Natural killer cell (primary cell): ENCODE results near the gene LDLRAD4. TPM values are rescaled to one million over a fixed set of nuclear protein-coding genes. Genes with fewer than 3 reads are reported as not detected.

Experiments
- ATAC-seq, 3 donors: fragments of 150-1000 bp in 2 of 3; fragments of 200-7000 bp in 1 of 3; cut with Tn5 transposase; 1 replicate in 1 of 3; 2 replicates in 2 of 3; pipeline ENCODE4 v1.10.0; 2021; ENCODE audit warnings: mild to moderate bottlenecking in 2 of 3, moderate library complexity in 2 of 3
- DNase-seq, 2 donors: peaks; one replicate each; pipeline versions ENCODE4 v3.0.0 to v3.0.0-alpha.2; 2013 to 2021; ENCODE audit warnings: mixed read lengths in 1 of 2
- H3K27ac ChIP-seq: one replicate; pipeline ENCODE4 v1.5.1; 2013; ENCODE audit warnings: mild to moderate bottlenecking, low read length
- H3K27me3 ChIP-seq: one replicate; pipeline ENCODE4 v1.6.1; 2013; ENCODE audit warnings: low read length; ENCODE audit not compliant: control insufficient read depth, insufficient read depth
- H3K36me3 ChIP-seq: one replicate; pipeline ENCODE4 v1.6.1; 2013; ENCODE audit warnings: low read length; ENCODE audit not compliant: control insufficient read depth, insufficient read depth
- H3K4me1 ChIP-seq: one replicate; pipeline ENCODE4 v1.6.1; 2013; ENCODE audit warnings: low read length; ENCODE audit not compliant: control insufficient read depth, insufficient read depth
- H3K4me3 ChIP-seq: one replicate; pipeline ENCODE4 v1.5.1; 2013; ENCODE audit warnings: low read length
- H3K9me3 ChIP-seq: one replicate; pipeline ENCODE4 v1.6.1; 2013; ENCODE audit warnings: low read length; ENCODE audit not compliant: control insufficient read depth, insufficient read depth
- H3K27ac Mint-ChIP-seq, 2 donors: one replicate each; pipeline ENCODE4 v1.8.0; 2022; ENCODE audit warnings: mild to moderate bottlenecking in 2 of 2, mixed read lengths in 2 of 2, moderate library complexity in 1 of 2
- H3K27me3 Mint-ChIP-seq, 2 donors: one replicate each; pipeline ENCODE4 v1.8.0; 2022; ENCODE audit warnings: low read depth in 2 of 2, mixed read lengths in 2 of 2
- H3K36me3 Mint-ChIP-seq: one replicate; pipeline ENCODE4 v1.8.0; 2022; ENCODE audit warnings: mixed read lengths
- H3K4me1 Mint-ChIP-seq, 2 donors: one replicate each; pipeline ENCODE4 v1.8.0; 2022; ENCODE audit warnings: mixed read lengths in 2 of 2
- H3K4me3 Mint-ChIP-seq: one replicate; pipeline ENCODE4 v1.8.0; 2022; ENCODE audit warnings: mild to moderate bottlenecking, moderate library complexity, mixed read lengths
- H3K9me3 Mint-ChIP-seq, 2 donors: one replicate each; pipeline ENCODE4 v1.8.0; 2022; ENCODE audit warnings: mixed read lengths in 2 of 2
- WGBS: methylation state at CpG from one replicate; pipeline ENCODE4 v1.1.7; 2013; ENCODE audit warnings: missing lambda C conversion rate; ENCODE audit not compliant: insufficient coverage; 5-methylcytosine and 5-hydroxymethylcytosine counted together
- intact Hi-C: fragments of 100-400 bp; cut with micrococcal nuclease; formaldehyde crosslinking; loops from one replicate; pipeline ENCODE4 v1.14.2; 2022
- total RNA-seq, 4 donors: library from RNA; stranded (reverse); fragments of 120-200 nt in 1 of 4; gene quantifications; one replicate each; pipeline versions ENCODE4 v1.2.3 to v1.2.4, GENCODE V29; 2013 to 2022
- TF ChIP-seq, protein P1 (sequence below): fragments of 200-600 bp; IDR thresholded peaks from one replicate; pipeline ENCODE4 v1.8.0; 2022; ENCODE audit warnings: antibody characterized with exemption

The LDLRAD4 gene
- total RNA-seq, 3 donors from 2014 or later (not counting 1 experiment from before 2014, with no cell fraction given) = 24.0 to 36.3 (median 29.2) TPM

GRCh38 chr18:13440277-13441248 lies 222.0 kb downstream of the LDLRAD4 start:
- Mint-ChIP-seq H3K27ac (no peak overlapping the region), H3K4me3 (no peak overlapping the region), H3K36me3 (no peaks in the 10 kb centered on the region), H3K4me1 (peaks cover 16% of the 10 kb centered on the region in 2 donors), H3K27me3 (peaks cover 0 to 8% of the 10 kb centered on the region in 2 donors), H3K9me3 (no peaks in the 10 kb centered on the region)
- Histone ChIP-seq H3K9me3 (no peaks in the 10 kb centered on the region), H3K27me3 (no peaks in the 10 kb centered on the region), H3K4me1 (peaks cover 15% of the 10 kb centered on the region), H3K27ac (no peak overlapping the region), H3K36me3 (no peaks in the 10 kb centered on the region), H3K4me3 (no peak overlapping the region)
- intact Hi-C loops = no loop called here
- ATAC-seq = no peak
- TF ChIP-seq, protein P1, sequence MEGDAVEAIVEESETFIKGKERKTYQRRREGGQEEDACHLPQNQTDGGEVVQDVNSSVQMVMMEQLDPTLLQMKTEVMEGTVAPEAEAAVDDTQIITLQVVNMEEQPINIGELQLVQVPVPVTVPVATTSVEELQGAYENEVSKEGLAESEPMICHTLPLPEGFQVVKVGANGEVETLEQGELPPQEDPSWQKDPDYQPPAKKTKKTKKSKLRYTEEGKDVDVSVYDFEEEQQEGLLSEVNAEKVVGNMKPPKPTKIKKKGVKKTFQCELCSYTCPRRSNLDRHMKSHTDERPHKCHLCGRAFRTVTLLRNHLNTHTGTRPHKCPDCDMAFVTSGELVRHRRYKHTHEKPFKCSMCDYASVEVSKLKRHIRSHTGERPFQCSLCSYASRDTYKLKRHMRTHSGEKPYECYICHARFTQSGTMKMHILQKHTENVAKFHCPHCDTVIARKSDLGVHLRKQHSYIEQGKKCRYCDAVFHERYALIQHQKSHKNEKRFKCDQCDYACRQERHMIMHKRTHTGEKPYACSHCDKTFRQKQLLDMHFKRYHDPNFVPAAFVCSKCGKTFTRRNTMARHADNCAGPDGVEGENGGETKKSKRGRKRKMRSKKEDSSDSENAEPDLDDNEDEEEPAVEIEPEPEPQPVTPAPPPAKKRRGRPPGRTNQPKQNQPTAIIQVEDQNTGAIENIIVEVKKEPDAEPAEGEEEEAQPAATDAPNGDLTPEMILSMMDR = no peak
- WGBS = 90% methylated on average over 25 of the region's 25 CpGs
- DNase-seq = no peak

DNA sequence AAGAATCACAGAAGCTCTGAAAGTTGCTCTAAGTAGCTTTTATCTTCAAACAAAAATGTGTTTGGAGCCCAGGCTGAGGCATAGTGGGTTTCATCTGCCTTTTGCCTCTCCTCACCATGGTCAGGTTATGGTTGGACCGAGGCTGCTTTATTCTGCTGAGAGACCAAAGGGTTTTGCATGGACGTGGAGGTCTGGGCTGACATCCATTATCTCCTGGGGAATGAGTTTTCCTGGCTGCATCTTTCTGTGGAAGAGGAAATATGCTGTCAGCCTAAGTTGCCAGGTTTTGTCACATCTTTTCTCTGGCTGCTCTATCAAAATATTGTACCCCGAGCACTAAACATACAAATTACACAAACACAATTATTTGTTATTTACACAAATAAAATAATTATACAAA lies 223.2 kb downstream of the LDLRAD4 start:
- intact Hi-C loops = no loop called here
- H3K27me3 Mint-ChIP-seq = peaks cover 0 to 4% of the 10 kb centered on the region in 2 donors
- TF ChIP-seq, protein P1 = no peak
- WGBS = 82% methylated on average over 2 of the region's 3 CpGs
- Histone ChIP-seq H3K36me3 (no peaks in the 10 kb centered on the region), H3K9me3 (no peaks in the 10 kb centered on the region), H3K4me1 (peaks cover 12% of the 10 kb centered on the region), H3K4me3 (no peak overlapping the region), H3K27ac (no peak overlapping the region), H3K27me3 (no peaks in the 10 kb centered on the region)
- DNase-seq (no peak), ATAC-seq (no peak)
- peaks cover 7 to 9% of the 10 kb centered on the region in 2 donors for H3K4me1 Mint-ChIP-seq
- no peaks in the 10 kb centered on the region for H3K36me3 Mint-ChIP-seq
- no peaks in the 10 kb centered on the region for H3K9me3 Mint-ChIP-seq
- H3K4me3 Mint-ChIP-seq = no peak overlapping the region
- H3K27ac Mint-ChIP-seq = no peak overlapping the region

DNA sequence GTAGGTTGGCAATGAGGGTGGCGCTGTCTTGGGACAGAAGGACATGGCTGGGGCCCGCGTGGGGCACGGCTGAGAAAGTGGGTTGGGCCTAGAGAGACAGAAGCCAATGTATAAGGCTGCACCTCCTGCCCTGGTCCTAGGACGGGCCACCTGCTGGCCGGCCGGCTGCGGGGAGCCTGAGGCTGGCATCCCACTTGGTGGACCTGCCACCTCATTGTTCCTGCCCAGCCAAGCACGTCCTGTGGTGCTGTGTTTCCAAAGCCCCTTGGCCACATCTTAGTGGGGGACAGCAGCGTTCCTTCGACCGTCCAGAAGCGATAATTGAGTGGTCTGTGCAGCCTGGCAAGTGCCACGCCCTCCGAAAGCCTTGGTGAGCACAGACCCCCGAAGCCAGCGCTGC lies 223.9 kb downstream of the LDLRAD4 start:
- H3K4me1 Mint-ChIP-seq = peaks cover 5 to 9% of the 10 kb centered on the region in 2 donors
- peaks cover 0 to 4% of the 10 kb centered on the region in 2 donors for H3K27me3 Mint-ChIP-seq
- 96% methylated on average over 17 of the region's 17 CpGs for WGBS
- H3K9me3 Mint-ChIP-seq = no peaks in the 10 kb centered on the region
- no peaks in the 10 kb centered on the region for H3K36me3 ChIP-seq
- no peak overlapping the region for H3K27ac ChIP-seq
- intact Hi-C loops = no loop called here
- no peaks in the 10 kb centered on the region for H3K27me3 ChIP-seq
- H3K9me3 ChIP-seq = no peaks in the 10 kb centered on the region
- peaks cover 8% of the 10 kb centered on the region for H3K4me1 ChIP-seq
- H3K4me3 Mint-ChIP-seq = no peak overlapping the region
- no peak overlapping the region for H3K4me3 ChIP-seq
- DNase-seq (no peak), ATAC-seq (no peak)
- TF ChIP-seq, protein P1 = no peak
- H3K27ac Mint-ChIP-seq = no peak overlapping the region
- no peaks in the 10 kb centered on the region for H3K36me3 Mint-ChIP-seq
